HG03103 (cell line): ENCODE measurements around the gene ANKLE2.

Experiments
- ATAC-seq: cut with Tn5 transposase; IDR thresholded peaks from one replicate; pipeline ENCODE4 v1.9.1; 2021; ENCODE audit warnings: low read depth; ENCODE audit not compliant: unreplicated experiment

Gene ANKLE2

GRCh38 chr12:132748319-132748718, 13.3 kb downstream of the ANKLE2 start:
- ATAC-seq = no peak

- no peak for ATAC-seq
These were observed 13.7 kb downstream of the ANKLE2 start for GRCh38 chr12:132747896-132748295.

- ATAC-seq = no peak
These were observed 14.2 kb downstream of the ANKLE2 start for GRCh38 chr12:132747395-132747794.

GRCh38 chr12:132746613-132747012, 15.0 kb downstream of the ANKLE2 start:
- no peak for ATAC-seq

GRCh38 chr12:132743831-132744230, 17.8 kb downstream of the ANKLE2 start:
- no peak for ATAC-seq

GRCh38 chr12:132741620-132742019, 20.0 kb downstream of the ANKLE2 start:
- no peak for ATAC-seq

GRCh38 chr12:132740652-132741051, 21.0 kb downstream of the ANKLE2 start:
- ATAC-seq = no peak

GRCh38 chr12:132740313-132740646, 21.4 kb downstream of the ANKLE2 start:
- ATAC-seq = no peak

- no peak for ATAC-seq
These were observed 21.9 kb downstream of the ANKLE2 start for GRCh38 chr12:132739600-132740312.

- no peak for ATAC-seq
These were observed 24.7 kb downstream of the ANKLE2 start for GRCh38 chr12:132736913-132737312.

- ATAC-seq = no peak
These were observed 25.3 kb downstream of the ANKLE2 start for GRCh38 chr12:132736378-132736777.

GRCh38 chr12:132735496-132735895, 26.1 kb downstream of the ANKLE2 start:
- no peak for ATAC-seq

GRCh38 chr12:132734206-132734605, 27.4 kb downstream of the ANKLE2 start:
- ATAC-seq = no peak

- no peak for ATAC-seq
These were observed 30.1 kb downstream of the ANKLE2 start for GRCh38 chr12:132731574-132731973.

- no peak for ATAC-seq
These were observed 31.3 kb downstream of the ANKLE2 start for GRCh38 chr12:132730353-132730752.

GRCh38 chr12:132729541-132730320, 31.9 kb downstream of the ANKLE2 start:
- ATAC-seq = no peak

GRCh38 chr12:132728502-132728901, 33.1 kb downstream of the ANKLE2 start:
- ATAC-seq = no peak

- ATAC-seq = no peak
These were observed 34.4 kb downstream of the ANKLE2 start for GRCh38 chr12:132727091-132727794.

GRCh38 chr12:132726386-132726785, 35.2 kb downstream of the ANKLE2 start:
- no peak for ATAC-seq

GRCh38 chr12:132724506-132725241, 37.0 kb downstream of the ANKLE2 start:
- no peak for ATAC-seq

GRCh38 chr12:132723764-132724140, 37.9 kb downstream of the ANKLE2 start:
- no peak for ATAC-seq
